Omental fat pad (tissue), 4 donors: ENCODE data around the gene SLC11A1. TPM values are rescaled to one million over a fixed set of nuclear protein-coding genes. Genes with fewer than 3 reads are reported as not detected.

Experiments
- ATAC-seq: fragments of 150-250 bp; one replicate; pipeline ENCODE4 v1.9.1; 2016; ENCODE audit warnings: mild to moderate bottlenecking, moderate library complexity; ENCODE audit not compliant: low FRiP score
- DNase-seq: peaks from one replicate; pipeline ENCODE4 v3.0.0-alpha.2; 2019; ENCODE audit warnings: low spot score
- CTCF ChIP-seq, 3 donors: fragments of 450-650 bp; IDR thresholded peaks; one replicate each; pipeline ENCODE4 v1.5.1; 2016 to 2017; ENCODE audit warnings: antibody characterized with exemption in 3 of 3, mild to moderate bottlenecking in 3 of 3, moderate library complexity in 2 of 3
- total RNA-seq, 4 donors: library from RNA; depleted of rRNA; stranded (reverse); fragments of >200 nt; gene quantifications; one replicate each; pipeline ENCODE4 v1.1.0, GENCODE V29; 2016

Gene SLC11A1
- total RNA-seq: 100 to 1,000 TPM in 2 of 4 donors, 10 to 100 TPM in 2; 40.0 to 218 (median 127) TPM

GRCh38 chr2:218381916-218382366 lies at the start of gene SLC11A1:
Gene SLC11A1 (plus strand): TSS chr2:218382273. CDS start chr2:218382369, 96 bp downstream.
- ATAC-seq (peak; percentile 34), DNase-seq (no peak)
- no peak for TF ChIP-seq CTCF (IDR thresholded peaks at IDR 0.05)

- no peak for TF ChIP-seq CTCF (IDR thresholded peaks at IDR 0.05)
- ATAC-seq (no peak), DNase-seq (no peak)
Measured at GRCh38 chr2:218332288-218332687, 49.8 kb upstream of the SLC11A1 start.

GRCh38 chr2:218332920-218333645 lies 49.0 kb upstream of the SLC11A1 start:
- TF ChIP-seq CTCF (IDR thresholded peaks at IDR 0.05): no peak
- peak; percentile 39 for ATAC-seq
- DNase-seq: no peak

GRCh38 chr2:218334531-218334930 lies 47.5 kb upstream of the SLC11A1 start:
- DNase-seq: no peak

GRCh38 chr2:218340656-218341055 lies 41.4 kb upstream of the SLC11A1 start:
- DNase-seq (no peak), ATAC-seq (no peak)
- no peak for TF ChIP-seq CTCF (IDR thresholded peaks at IDR 0.05)

More at GRCh38 chr2:218334531-218334930, 47.5 kb upstream of the SLC11A1 start:
- no peak for TF ChIP-seq CTCF (IDR thresholded peaks at IDR 0.05)
- ATAC-seq: no peak

- ATAC-seq (no peak), DNase-seq (no peak)
- no peak for TF ChIP-seq CTCF (IDR thresholded peaks at IDR 0.05)
Measured at GRCh38 chr2:218341381-218341780, 40.7 kb upstream of the SLC11A1 start.

GRCh38 chr2:218342837-218343236 lies 39.2 kb upstream of the SLC11A1 start:
- ATAC-seq (no peak), DNase-seq (no peak)
- no peak for TF ChIP-seq CTCF (IDR thresholded peaks at IDR 0.05)
